GM19025 (cell line): ENCODE results near the gene FAM20A.

Experiments
- ATAC-seq: cut with Tn5 transposase; IDR thresholded peaks from one replicate; pipeline ENCODE4 v1.9.1; 2021; ENCODE audit warnings: mild to moderate bottlenecking, low read depth, moderate library complexity; ENCODE audit not compliant: unreplicated experiment

FAM20A gene

GRCh38 chr17:68611353-68612208, 10.4 kb upstream of the FAM20A start:
- no peak for ATAC-seq

- no peak for ATAC-seq
Observed at GRCh38 chr17:68610554-68610953, 9.4 kb upstream of the FAM20A start.

- ATAC-seq: no peak
Observed at GRCh38 chr17:68608515-68609130, 7.5 kb upstream of the FAM20A start.

GRCh38 chr17:68606451-68607307, 5.5 kb upstream of the FAM20A start:
- no peak for ATAC-seq

GRCh38 chr17:68605914-68606313, 4.7 kb upstream of the FAM20A start:
- no peak for ATAC-seq

GRCh38 chr17:68603656-68604055, 2.5 kb upstream of the FAM20A start:
- ATAC-seq: no peak

- no peak for ATAC-seq
Observed at GRCh38 chr17:68603027-68603426, 1.9 kb upstream of the FAM20A start.

- ATAC-seq: no peak
Observed at GRCh38 chr17:68602289-68602688, 1.1 kb upstream of the FAM20A start.

GRCh38 chr17:68601565-68602288, 560 bp upstream of the FAM20A start:
- ATAC-seq: no peak

- no peak for ATAC-seq
Observed at GRCh38 chr17:68600067-68600930, 868 bp downstream of the FAM20A start.

- no peak for ATAC-seq
Observed at GRCh38 chr17:68599552-68600066, 1.6 kb downstream of the FAM20A start.

GRCh38 chr17:68599091-68599490, 2.1 kb downstream of the FAM20A start:
- no peak for ATAC-seq

GRCh38 chr17:68598545-68598961, 2.6 kb downstream of the FAM20A start:
- no peak for ATAC-seq

GRCh38 chr17:68598074-68598473, 3.1 kb downstream of the FAM20A start:
- no peak for ATAC-seq

- no peak for ATAC-seq
Observed at GRCh38 chr17:68596411-68596945, 4.7 kb downstream of the FAM20A start.

- no peak for ATAC-seq
Observed at GRCh38 chr17:68595986-68596385, 5.2 kb downstream of the FAM20A start.

GRCh38 chr17:68595496-68595895, 5.7 kb downstream of the FAM20A start:
- no peak for ATAC-seq

GRCh38 chr17:68594552-68594951, 6.6 kb downstream of the FAM20A start:
- no peak for ATAC-seq
